ENCODE data around the gene MAN1B1. TPM values are rescaled to one million over a fixed set of nuclear protein-coding genes. Genes with fewer than 3 reads are reported as not detected.
"Not testable (repeated sequence)": the region's sequence is repeated elsewhere in the genome, so short reads cannot be mapped to it uniquely, and the experiment has no call there.

The MAN1B1 gene
- total RNA-seq, 1 donor: 30.3 TPM

DNA sequence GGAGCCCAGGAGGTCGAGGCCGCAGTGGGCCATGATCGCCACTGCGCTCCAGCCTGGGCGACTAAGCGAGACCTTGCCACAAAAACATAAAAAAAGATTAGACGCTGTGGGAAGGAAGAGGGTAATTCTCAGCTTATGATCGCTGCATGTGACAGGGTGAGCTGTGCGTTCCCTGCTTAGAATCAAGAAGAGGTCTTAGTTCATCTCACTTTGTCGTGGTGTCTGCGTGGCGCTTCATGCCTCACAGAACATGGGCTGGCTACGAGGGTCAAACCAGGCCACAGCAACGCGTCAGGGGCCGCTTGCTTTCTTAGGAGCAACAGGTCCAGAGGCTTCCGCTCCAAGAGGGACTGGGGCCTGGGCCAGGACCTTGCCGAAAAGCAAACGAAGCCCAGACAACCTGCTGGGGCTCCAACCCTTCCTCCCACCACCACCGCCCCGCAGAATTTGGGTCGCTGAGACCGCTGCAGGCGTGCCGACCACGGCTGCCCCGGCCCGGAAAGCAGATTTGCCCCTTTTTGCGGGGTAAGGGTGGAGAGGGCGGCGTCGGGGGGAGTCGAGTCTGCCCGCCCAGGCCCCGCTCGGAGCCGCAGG, 42.2 kb downstream of the MAN1B1 start:
- H3K4me3 ChIP-seq (ENCODE audit: low read length): peak overlapping the region; percentile 65
- peaks cover 3% of the 10 kb centered on the region for H3K27me3 ChIP-seq (ENCODE audit: insufficient read depth, low read length)
- no peaks in the 10 kb centered on the region for H3K9me3 ChIP-seq (ENCODE audit: low read depth, low read length)
- peaks cover 38% of the 10 kb centered on the region for H3K4me1 ChIP-seq (ENCODE audit: insufficient read depth, low read length)

DNA sequence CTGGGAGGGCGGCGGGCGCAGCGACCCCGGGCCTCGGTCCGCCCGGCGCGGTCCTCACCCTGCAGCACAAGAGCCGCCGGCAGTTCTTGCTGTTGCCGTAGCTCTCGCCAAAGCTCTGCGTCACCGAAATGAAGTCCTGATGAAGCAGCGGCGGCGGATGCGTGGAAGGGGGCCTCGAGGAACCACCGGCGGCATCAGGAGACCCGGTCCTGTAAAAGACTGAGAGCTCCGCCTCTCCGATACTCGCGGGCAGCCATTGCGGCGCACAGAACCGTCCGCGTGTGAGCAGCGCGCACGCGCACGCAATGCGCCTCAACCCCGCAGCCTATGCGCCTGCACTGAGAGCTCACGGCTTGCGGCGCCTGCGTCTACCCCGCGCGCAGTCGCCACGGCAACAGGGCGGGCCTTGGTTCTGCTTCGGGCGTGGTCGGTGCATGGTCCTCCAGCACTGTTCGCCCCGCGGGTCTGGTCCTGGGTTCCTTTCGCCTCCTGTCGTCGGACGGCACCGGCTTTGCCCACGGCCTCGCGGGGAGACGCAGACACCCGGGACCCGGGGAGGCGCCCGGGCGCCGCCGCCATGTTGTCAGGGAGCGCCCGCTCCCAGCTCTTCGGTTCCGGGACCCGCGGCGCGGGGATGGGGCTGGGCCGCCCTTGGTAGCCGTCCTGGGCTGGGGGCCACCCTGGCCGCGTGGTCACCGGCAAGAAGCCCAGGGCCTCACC, 42.8 kb downstream of the MAN1B1 start:
- H3K4me3 ChIP-seq (ENCODE audit: low read length): peak overlapping the region; percentile 65
- H3K4me1 ChIP-seq (ENCODE audit: insufficient read depth, low read length): peaks cover 38% of the 10 kb centered on the region
- peaks cover 3% of the 10 kb centered on the region for H3K27me3 ChIP-seq (ENCODE audit: insufficient read depth, low read length)
- H3K9me3 ChIP-seq (ENCODE audit: low read depth, low read length): no peaks in the 10 kb centered on the region

DNA sequence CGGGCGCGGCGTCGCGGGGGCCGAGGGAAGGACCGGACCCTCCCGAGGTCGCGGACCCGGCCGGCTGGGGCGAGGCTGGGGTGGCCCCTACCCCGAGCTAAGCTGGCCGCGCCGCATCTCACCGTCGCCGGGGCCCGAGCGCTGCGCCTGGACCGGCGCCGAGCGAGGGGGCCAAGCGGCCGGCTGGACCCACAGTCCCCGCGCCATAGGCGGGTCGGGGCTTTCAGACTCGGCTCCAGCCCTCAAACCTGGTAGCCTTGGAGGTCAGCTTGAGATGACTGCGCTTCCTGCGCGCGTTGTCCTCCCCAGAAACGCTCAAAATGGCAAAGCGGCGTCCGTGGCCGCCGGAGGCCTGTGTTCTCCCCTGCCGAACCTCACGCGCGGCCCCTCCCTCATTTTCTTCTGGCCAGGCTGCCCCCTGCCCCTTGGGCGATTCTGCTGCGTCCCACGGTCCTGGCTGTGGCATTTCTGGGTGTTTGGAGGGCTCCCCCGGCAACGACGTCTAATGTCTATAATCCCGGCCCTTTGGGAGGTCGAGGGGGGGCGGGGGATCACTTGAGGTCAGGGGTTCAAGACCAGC, 43.5 kb downstream of the MAN1B1 start:
- Histone ChIP-seq H3K27me3 (ENCODE audit: insufficient read depth, low read length) (peaks cover 3% of the 10 kb centered on the region), H3K4me3 (ENCODE audit: low read length) (peak overlapping the region; percentile 65), H3K9me3 (ENCODE audit: low read depth, low read length) (no peaks in the 10 kb centered on the region), H3K4me1 (ENCODE audit: insufficient read depth, low read length) (peaks cover 38% of the 10 kb centered on the region)

DNA sequence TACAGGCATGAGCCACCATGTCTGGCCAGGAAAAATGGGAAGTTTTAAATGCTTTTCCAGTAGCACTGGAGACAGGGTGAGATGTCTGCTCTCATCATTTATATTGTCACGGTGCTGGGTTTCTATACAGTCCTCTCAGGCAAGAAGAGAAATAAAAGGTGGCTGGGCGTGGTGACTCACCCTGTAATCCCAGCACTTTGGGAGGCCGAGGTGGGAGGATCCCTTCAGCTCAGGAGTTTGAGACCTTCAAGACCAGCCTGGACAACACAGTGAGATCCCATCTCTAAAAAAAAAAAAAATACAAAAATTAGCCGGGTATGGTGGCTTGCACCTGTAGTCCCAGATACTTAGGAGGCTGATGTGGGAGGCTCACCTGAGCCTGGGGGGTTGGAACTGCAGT, 47.4 kb downstream of the MAN1B1 start:
- peaks cover 30% of the 10 kb centered on the region for H3K27me3 ChIP-seq (ENCODE audit: insufficient read depth, low read length)
- no peak overlapping the region for H3K4me3 ChIP-seq (ENCODE audit: low read length)

DNA sequence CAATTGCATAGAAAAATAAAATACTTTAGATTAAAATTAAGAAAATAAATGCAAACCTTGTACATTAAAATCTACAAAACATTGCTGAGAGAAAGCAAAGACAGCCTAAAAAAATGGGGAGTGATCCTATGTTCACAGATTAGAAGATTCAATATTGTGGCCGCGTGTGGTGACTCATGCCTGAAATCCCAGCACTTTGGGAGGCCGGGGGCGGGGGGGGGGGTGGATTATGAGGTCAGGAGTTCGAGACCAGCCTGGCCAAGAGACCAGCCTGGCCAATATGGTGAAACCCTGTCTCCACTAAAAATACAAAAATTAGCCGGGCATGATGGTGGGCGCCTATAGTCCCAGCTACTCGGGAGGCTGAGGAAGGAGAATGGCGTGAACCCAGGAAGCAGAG, 48.4 kb downstream of the MAN1B1 start:
- not testable (repeated sequence) for H3K9me3 ChIP-seq (ENCODE audit: low read depth, low read length); H3K4me1 ChIP-seq (ENCODE audit: insufficient read depth, low read length); H3K4me3 ChIP-seq (ENCODE audit: low read length)
- peaks cover 38% of the 10 kb centered on the region for H3K27me3 ChIP-seq (ENCODE audit: insufficient read depth, low read length)

More for the DNA sequence above, 47.4 kb downstream of the MAN1B1 start:
- peaks cover 9% of the 10 kb centered on the region for H3K4me1 ChIP-seq (ENCODE audit: insufficient read depth, low read length)
- no peaks in the 10 kb centered on the region for H3K9me3 ChIP-seq (ENCODE audit: low read depth, low read length)

DNA sequence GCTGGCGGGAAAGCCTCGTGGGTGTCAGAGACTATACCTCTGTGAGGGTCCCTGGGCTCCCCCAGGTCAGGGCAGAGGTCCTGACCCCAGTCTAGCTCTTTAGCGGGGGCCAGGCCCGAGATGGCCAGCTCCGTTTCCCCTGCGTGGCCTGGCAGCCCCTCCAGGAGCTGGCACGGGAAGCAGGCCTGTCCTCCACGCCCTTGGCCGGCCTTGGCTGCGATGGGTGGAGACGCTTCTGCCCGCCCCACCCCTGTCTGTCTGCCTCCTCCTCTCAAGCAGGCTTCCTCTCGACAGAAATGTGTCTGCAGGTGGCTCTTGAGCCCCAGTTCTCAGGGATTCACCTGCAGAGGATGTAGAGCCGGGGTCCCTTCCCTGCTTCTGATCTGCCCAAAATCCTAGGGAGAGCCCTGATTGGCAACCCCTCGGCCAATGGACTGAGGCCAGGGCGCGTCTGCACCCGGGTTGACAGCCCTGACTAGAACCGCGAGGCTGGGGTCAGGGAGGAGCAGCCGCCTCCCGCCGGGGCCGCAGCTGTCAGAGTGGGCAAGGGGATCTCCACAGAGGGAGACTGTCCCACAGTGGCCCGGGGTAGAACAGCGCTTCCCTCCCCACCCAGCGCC, 49.6 kb downstream of the MAN1B1 start:
- Histone ChIP-seq H3K4me3 (ENCODE audit: low read length) (no peak overlapping the region), H3K27me3 (ENCODE audit: insufficient read depth, low read length) (peaks cover 42% of the 10 kb centered on the region), H3K9me3 (ENCODE audit: low read depth, low read length) (no peaks in the 10 kb centered on the region), H3K4me1 (ENCODE audit: insufficient read depth, low read length) (no peaks in the 10 kb centered on the region)

DNA sequence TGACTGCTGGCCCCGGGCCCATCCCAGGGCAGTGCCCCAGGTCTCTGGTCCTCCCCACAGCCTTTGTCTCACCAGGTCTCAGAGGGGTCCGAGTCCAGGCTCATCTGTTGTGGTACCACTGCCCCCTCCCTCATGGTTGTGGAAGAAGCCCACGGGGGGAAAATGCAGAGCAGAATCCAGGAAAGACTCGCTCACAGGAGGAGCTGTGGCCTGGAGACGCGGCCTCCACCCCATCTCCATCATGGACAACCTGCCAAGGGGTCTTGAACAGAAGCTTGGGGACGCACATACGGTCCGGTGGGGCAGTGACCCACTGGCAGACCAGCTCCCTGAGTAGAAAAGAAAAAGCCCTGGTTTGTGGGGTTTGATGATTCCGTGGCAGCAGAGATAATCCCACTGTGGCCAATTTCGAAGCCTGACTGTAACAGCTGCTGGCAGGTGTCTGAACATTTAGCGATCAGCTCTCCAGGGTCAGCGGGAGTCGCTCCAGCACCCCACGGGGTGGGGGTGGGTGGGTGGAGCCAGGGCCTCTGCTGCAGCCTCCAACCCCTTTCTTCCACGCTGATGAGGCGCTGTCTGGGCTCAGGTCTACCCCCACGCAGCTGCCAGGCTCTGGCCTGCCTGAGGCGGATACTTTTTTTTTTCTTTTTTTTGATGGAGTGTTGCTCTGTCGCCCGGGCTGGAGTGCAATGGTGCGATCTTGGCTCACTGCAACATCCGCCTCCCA, 50.3 kb downstream of the MAN1B1 start:
- Histone ChIP-seq H3K27me3 (ENCODE audit: insufficient read depth, low read length) (peaks cover 42% of the 10 kb centered on the region), H3K9me3 (ENCODE audit: low read depth, low read length) (no peaks in the 10 kb centered on the region), H3K4me1 (ENCODE audit: insufficient read depth, low read length) (no peaks in the 10 kb centered on the region), H3K4me3 (ENCODE audit: low read length) (no peak overlapping the region)

DNA sequence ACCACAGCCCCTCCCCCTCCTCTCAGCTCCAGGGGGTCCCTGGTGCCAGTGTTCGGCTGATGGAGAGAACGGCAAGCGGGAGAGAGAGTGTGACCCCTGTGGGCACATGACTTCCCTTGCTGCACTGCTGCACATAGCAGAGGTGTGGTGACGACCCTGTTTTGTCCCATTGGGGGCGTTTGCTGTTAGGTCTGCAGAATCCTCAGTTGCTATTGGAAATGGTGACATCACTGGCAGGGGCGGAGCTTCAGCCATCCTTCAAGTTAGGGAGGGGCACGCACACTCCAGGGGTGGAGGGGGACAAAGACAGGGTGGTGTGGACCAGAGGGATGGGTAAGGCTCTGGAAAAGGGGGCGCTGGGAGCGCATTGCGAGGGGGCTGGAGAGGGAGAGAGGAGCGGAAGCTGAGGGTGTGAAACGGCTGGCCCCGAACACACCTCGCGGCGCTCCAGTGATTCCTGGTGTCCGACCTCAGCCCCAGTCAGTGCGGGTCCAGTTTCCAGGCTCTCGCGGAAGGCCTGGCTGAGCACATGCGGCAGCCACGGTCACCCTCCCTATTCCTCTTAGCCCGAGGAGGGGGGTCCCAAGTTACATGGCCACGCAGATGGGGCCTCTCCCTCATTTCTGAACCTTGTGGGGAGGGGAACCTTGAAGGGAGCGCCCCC, 51.4 kb downstream of the MAN1B1 start:
- H3K27me3 ChIP-seq (ENCODE audit: insufficient read depth, low read length): peaks cover 42% of the 10 kb centered on the region
- H3K9me3 ChIP-seq (ENCODE audit: low read depth, low read length): no peaks in the 10 kb centered on the region
- no peaks in the 10 kb centered on the region for H3K4me1 ChIP-seq (ENCODE audit: insufficient read depth, low read length)
- no peak overlapping the region for H3K4me3 ChIP-seq (ENCODE audit: low read length)

DNA sequence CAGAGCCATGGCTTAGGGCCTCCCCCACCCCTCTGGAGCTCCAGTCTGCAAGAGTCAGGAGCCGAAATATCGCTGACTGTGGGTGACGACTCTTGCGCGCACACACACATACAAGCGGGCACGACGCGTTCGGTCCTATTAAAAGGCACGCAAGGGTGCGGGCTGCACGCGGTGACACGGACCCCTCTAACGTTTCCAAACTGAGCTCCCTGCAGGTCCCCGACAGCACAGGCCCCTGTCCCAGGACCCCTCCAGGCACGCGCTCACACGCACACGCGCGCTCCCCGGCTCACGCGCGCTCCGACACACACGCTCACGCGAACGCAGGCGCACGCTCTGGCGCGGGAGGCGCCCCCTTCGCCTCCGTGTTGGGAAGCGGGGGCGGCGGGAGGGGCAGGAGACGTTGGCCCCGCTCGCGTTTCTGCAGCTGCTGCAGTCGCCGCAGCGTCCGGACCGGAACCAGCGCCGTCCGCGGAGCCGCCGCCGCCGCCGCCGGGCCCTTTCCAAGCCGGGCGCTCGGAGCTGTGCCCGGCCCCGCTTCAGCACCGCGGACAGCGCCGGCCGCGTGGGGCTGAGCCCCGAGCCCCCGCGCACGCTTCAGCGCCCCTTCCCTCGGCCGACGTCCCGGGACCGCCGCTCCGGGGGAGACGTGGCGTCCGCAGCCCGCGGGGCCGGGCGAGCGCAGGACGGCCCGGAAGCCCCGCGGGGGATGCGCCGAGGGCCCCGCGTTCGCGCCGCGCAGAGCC, 52.1 kb downstream of the MAN1B1 start, which contains the start of gene GRIN1:
Gene GRIN1, plus strand, starts transcription at position 433 of the 746 bp plus-strand sequence. CDS start 333 bp downstream, outside the sequence.
- H3K27me3 ChIP-seq (ENCODE audit: insufficient read depth, low read length): peaks cover 42% of the 10 kb centered on the region

DNA sequence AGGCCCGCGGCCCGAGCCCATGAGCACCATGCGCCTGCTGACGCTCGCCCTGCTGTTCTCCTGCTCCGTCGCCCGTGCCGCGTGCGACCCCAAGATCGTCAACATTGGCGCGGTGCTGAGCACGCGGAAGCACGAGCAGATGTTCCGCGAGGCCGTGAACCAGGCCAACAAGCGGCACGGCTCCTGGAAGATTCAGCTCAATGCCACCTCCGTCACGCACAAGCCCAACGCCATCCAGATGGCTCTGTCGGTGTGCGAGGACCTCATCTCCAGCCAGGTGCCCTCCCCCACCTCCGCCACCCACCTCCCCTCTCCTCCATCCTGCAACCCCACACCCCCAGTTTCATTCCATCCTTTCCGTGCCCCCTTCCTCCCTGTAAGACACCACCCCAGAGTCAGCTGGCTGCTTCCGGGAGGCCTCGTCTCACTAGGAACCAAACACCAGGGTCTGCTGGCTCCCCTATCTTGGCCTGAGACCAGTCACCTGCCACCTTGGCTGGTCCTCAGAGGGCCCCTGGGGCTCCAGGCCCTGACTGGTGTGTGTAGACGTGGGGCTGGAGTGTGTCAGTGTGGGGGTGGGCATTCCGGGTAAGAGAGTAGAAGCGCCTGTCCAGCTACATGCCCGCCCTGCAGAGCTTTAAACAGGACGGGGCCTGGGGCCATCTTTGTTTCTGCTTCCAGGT, 52.8 kb downstream of the MAN1B1 start:
- H3K27me3 ChIP-seq (ENCODE audit: insufficient read depth, low read length): peaks cover 42% of the 10 kb centered on the region
- H3K9me3 ChIP-seq (ENCODE audit: low read depth, low read length): no peaks in the 10 kb centered on the region
- H3K4me1 ChIP-seq (ENCODE audit: insufficient read depth, low read length): no peaks in the 10 kb centered on the region
- no peak overlapping the region for H3K4me3 ChIP-seq (ENCODE audit: low read length)

More for the DNA sequence above, 52.1 kb downstream of the MAN1B1 start, which contains the start of gene GRIN1:
- no peak within 1 kb of the TSS for H3K4me3 ChIP-seq (ENCODE audit: low read length)
- no peaks in the 10 kb centered on the region for H3K9me3 ChIP-seq (ENCODE audit: low read depth, low read length)
- H3K4me1 ChIP-seq (ENCODE audit: insufficient read depth, low read length): no peaks in the 10 kb centered on the region

DNA sequence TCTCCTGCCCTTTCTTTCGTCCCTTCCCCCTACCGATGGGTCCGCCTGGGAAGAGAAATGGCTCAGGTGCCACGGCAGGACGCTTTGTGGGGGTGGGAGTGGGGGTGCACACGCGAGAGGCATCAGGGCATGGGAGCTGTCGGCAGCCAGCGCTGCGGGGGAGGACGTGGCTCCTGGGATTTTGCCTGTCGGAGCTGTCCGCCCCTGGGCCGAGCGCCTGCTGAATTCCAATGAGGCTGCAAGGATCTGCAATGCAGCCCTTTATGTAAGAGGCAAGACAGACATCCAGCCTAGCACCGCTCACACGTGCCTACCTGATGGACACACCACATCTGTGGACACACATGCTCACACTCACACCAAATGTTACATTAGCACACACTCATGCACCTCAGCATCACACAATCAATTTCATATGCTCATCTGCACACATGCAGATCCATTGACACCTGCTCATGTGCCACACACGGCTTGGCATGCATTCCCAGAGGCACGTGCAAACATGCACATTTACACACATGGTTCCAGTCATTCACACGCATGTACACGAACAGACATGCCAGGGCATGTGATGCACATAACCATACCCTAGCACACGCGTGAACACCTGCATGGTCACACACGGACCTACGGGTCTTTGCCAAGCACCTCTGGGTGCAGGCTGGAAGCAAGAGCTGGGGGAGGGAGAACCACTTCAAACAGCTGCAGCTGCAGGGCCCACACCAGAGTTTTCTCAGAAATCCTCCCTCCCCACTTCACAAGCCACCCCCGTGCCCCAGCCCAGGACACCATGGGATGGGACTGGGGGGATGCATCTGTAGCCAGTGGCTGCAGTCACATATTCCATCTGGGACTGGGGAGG, 53.6 kb downstream of the MAN1B1 start:
- peaks cover 42% of the 10 kb centered on the region for H3K27me3 ChIP-seq (ENCODE audit: insufficient read depth, low read length)

DNA sequence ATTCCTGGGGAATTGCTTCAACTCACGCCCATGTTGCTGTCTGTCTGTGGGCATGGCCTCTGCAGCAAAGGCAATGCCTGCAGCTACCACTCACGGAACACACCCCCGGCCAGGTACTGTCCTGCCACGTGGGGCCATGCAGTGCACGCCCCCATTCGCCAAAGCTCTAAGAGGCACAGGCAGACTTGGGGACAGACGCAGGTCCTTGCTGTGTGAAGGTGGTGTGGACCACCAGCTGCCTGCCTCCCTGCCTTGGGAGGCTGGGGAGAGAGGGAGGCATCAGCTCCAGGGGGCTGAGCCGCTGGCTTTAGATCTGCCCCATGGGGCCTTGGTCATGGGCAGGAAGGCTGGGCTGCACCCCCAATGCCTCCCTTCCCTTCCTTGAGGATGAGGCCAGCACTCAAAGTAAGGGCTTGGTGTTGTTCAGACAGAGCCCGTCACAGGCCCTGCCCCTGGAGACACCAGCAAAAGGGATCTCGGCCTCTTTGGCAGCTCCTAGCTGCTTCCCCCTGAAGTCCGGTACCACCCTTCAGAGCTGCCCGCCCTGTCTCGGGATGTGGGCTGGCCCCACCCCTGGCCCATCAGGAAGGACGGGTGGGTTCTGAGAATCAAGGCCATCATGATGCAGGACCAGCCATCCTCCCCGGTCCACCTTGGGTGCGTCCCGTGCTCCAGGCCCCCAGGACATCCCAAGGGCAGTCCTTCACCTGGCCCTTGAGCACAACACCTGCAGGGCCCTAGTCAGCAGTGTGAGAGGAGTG, 54.4 kb downstream of the MAN1B1 start:
- no peak overlapping the region for H3K4me3 ChIP-seq (ENCODE audit: low read length)
- H3K27me3 ChIP-seq (ENCODE audit: insufficient read depth, low read length): peaks cover 37% of the 10 kb centered on the region
- no peaks in the 10 kb centered on the region for H3K4me1 ChIP-seq (ENCODE audit: insufficient read depth, low read length)
- no peaks in the 10 kb centered on the region for H3K9me3 ChIP-seq (ENCODE audit: low read depth, low read length)

More for the DNA sequence above, 53.6 kb downstream of the MAN1B1 start:
- Histone ChIP-seq H3K9me3 (ENCODE audit: low read depth, low read length) (no peaks in the 10 kb centered on the region), H3K4me1 (ENCODE audit: insufficient read depth, low read length) (no peaks in the 10 kb centered on the region), H3K4me3 (ENCODE audit: low read length) (no peak overlapping the region)

Measured in mononuclear cell (primary cell).